Measurements from ENCODE around the gene LAMA1.

LAMA1 gene, protein sequence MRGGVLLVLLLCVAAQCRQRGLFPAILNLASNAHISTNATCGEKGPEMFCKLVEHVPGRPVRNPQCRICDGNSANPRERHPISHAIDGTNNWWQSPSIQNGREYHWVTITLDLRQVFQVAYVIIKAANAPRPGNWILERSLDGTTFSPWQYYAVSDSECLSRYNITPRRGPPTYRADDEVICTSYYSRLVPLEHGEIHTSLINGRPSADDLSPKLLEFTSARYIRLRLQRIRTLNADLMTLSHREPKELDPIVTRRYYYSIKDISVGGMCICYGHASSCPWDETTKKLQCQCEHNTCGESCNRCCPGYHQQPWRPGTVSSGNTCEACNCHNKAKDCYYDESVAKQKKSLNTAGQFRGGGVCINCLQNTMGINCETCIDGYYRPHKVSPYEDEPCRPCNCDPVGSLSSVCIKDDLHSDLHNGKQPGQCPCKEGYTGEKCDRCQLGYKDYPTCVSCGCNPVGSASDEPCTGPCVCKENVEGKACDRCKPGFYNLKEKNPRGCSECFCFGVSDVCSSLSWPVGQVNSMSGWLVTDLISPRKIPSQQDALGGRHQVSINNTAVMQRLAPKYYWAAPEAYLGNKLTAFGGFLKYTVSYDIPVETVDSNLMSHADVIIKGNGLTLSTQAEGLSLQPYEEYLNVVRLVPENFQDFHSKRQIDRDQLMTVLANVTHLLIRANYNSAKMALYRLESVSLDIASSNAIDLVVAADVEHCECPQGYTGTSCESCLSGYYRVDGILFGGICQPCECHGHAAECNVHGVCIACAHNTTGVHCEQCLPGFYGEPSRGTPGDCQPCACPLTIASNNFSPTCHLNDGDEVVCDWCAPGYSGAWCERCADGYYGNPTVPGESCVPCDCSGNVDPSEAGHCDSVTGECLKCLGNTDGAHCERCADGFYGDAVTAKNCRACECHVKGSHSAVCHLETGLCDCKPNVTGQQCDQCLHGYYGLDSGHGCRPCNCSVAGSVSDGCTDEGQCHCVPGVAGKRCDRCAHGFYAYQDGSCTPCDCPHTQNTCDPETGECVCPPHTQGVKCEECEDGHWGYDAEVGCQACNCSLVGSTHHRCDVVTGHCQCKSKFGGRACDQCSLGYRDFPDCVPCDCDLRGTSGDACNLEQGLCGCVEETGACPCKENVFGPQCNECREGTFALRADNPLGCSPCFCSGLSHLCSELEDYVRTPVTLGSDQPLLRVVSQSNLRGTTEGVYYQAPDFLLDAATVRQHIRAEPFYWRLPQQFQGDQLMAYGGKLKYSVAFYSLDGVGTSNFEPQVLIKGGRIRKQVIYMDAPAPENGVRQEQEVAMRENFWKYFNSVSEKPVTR (N-terminal part only)

GRCh38 chr18:7117390-7118355, at the start of gene LAMA1:
Gene LAMA1, minus strand, starts transcription at chr18:7117797. Its CDS starts 77 bp downstream, at chr18:7117720.
- TF ChIP-seq, protein P1, sequence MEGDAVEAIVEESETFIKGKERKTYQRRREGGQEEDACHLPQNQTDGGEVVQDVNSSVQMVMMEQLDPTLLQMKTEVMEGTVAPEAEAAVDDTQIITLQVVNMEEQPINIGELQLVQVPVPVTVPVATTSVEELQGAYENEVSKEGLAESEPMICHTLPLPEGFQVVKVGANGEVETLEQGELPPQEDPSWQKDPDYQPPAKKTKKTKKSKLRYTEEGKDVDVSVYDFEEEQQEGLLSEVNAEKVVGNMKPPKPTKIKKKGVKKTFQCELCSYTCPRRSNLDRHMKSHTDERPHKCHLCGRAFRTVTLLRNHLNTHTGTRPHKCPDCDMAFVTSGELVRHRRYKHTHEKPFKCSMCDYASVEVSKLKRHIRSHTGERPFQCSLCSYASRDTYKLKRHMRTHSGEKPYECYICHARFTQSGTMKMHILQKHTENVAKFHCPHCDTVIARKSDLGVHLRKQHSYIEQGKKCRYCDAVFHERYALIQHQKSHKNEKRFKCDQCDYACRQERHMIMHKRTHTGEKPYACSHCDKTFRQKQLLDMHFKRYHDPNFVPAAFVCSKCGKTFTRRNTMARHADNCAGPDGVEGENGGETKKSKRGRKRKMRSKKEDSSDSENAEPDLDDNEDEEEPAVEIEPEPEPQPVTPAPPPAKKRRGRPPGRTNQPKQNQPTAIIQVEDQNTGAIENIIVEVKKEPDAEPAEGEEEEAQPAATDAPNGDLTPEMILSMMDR (IDR thresholded peaks at IDR 0.05): no peak

GRCh38 chr18:7165846-7166393, 48.3 kb upstream of the LAMA1 start:
- TF ChIP-seq, protein P1 (IDR thresholded peaks at IDR 0.05): no peak

DNA sequence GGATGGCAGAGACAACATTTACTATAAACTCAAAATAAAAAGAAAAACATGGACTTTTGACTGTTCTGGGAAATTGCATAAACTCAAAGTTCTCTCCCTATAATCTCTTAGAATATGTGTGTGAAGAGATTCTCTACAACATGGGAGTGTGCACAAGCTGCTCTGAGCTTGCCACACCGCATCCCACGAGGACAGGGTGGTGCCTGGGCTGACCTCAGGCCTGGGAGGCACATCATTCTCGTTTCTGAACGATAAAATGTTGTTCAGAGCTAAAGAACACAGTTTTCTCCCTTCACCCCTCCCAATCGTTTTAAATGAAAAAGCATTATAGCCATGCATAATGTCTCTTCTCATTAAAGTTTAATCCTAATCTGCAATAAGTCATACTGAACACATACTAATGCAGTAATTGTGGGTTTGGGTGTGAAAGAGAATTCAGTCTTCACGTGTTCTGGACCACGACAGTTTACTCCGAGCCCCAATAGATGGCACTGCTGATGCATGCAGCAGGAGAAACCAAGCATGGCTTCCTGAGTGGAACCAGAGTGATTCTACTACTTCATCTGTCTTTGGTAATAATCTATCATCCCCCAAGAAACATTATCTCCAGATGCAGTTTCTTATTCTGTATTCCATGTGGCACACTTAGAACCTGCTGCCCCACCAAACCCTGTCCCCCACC, 46.9 kb upstream of the LAMA1 start:
- TF ChIP-seq, protein P1 (IDR thresholded peaks at IDR 0.05): peak; percentile 47

DNA sequence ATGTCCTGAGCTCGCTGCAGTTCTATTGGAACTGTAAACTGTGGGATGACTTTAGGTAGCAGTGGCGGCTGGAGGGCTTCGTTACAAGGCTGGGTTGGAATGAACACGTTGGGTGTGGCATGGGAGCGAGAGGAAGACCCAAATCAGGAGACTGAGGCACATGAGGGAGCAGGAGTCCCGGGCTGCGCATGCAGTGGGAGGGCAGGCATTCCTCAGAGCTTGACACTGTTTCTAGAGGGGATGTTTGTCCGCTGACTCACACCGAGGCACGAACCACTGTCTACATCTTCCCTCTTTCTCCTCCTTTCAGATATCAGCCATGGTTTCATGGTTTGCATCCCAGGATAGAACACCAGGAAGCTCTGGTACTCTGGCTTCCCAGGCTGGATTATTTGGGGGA, 40.6 kb upstream of the LAMA1 start:
- TF ChIP-seq, protein P1 (IDR thresholded peaks at IDR 0.05): no peak

DNA sequence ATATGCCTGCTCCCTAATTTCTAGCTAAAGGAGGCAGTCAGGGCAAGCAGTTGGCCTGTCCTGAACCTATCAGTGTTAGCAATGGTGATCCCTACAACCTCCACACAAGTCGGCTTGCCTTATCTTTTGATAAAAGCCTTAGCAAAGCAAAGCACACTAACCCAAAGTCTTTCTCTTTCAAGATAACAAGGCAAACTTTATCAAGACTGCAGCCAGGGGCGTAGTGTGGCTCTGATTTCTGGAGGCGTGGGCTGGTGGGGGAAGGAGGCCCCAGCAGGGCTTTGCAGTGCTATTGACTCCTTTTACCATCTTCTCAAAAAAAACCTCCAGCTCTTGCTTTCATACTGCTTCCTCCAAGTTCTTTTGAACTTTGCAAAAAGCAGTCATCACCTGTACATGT, 40.2 kb upstream of the LAMA1 start:
- TF ChIP-seq, protein P1 (IDR thresholded peaks at IDR 0.05): no peak

DNA sequence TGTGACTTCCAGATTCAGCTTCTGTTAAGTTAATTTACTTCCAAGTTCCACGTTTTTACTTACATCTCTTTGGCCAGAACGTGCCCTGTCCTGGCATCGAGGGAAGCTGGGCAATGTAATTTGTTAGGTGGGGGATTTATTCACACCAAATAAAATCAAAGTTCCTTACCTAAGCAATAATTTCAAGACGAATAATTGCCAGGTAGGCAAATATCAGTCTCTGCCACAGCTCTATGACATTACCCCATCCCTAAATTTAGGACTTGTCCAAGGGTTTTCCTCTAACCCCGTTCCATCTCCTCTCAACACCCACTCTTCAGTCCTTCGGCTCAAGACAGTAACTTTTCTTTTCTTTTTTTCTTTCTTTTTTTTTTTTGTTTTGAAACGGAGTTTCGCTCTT, 38.3 kb upstream of the LAMA1 start:
- TF ChIP-seq, protein P1 (IDR thresholded peaks at IDR 0.05): no peak
